Progenitor cell of endocrine pancreas (in vitro differentiated cells): Measurements from ENCODE around the gene ZBTB20. TPM values are rescaled to one million over a fixed set of nuclear protein-coding genes. Genes with fewer than 3 reads are reported as not detected.

Experiments used
- DNase-seq: peaks from one replicate; pipeline ENCODE4 v3.0.0; 2021; ENCODE audit warnings: low spot score; ENCODE audit not compliant: unreplicated experiment
- H3K27ac Mint-ChIP-seq: 2 replicates; pipeline ENCODE4 v1.8.0; 2021; ENCODE audit warnings: mild to moderate bottlenecking, moderate library complexity, mixed read lengths
- H3K27me3 Mint-ChIP-seq: 2 replicates; pipeline ENCODE4 v1.8.0; 2021; ENCODE audit warnings: mixed read lengths
- H3K36me3 Mint-ChIP-seq: 2 replicates; pipeline ENCODE4 v1.8.0; 2022; ENCODE audit warnings: mixed read lengths; ENCODE audit not compliant: insufficient read depth
- H3K4me1 Mint-ChIP-seq: 2 replicates; pipeline ENCODE4 v1.8.0; 2021; ENCODE audit warnings: low read depth, mixed read lengths
- H3K4me3 Mint-ChIP-seq: 2 replicates; pipeline ENCODE4 v1.8.0; 2021; ENCODE audit warnings: low read depth, mild to moderate bottlenecking, moderate library complexity, mixed read lengths
- H3K9me3 Mint-ChIP-seq: 2 replicates; pipeline ENCODE4 v1.8.0; 2021; ENCODE audit warnings: low read depth, mixed read lengths
- CTCF ChIP-seq: fragments of 200-600 bp; sonication (generic); IDR thresholded peaks from one replicate; pipeline ENCODE4 v1.5.0; 2021; ENCODE audit warnings: antibody characterized with exemption, mild to moderate bottlenecking; ENCODE audit not compliant: unreplicated experiment
- total RNA-seq: library from RNA; stranded (reverse); gene quantifications from 2 replicates; pipeline ENCODE4 v1.2.1, GENCODE V29; 2021

The ZBTB20 gene
- total RNA-seq, 1 donor from 2014 or later: 27.3 TPM

DNA sequence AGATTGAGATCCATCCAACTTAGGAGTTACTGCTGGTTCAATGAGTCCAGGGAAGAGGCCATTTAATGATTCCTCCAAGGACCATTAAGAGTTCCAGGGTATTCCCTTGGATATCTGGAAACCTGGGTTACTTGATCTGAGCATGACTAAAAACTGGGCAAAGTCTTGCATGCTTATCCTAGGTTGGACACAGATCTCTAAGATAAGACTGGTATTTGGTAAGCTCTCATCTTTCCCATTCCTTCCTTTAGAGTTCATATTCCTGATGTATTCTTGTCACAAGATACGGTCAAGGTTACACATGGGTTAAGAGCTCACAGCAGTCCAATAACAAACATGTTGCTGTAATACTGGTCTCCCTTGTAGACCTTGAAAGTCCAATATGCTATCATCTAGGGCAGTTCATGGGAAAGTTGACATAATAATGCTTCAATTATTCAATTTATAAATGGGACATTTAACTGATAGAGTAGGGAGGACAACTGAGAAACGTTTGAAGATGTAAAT lies 551.5 kb downstream of the ZBTB20 start:
- DNase-seq: no peak
- H3K27ac Mint-ChIP-seq: no peak overlapping the region
- peaks cover 2% of the 10 kb centered on the region for H3K4me1 Mint-ChIP-seq
- no peak overlapping the region for H3K4me3 Mint-ChIP-seq
- no peaks in the 10 kb centered on the region for H3K36me3 Mint-ChIP-seq
- TF ChIP-seq CTCF: no peak
- no peaks in the 10 kb centered on the region for H3K27me3 Mint-ChIP-seq
- no peaks in the 10 kb centered on the region for H3K9me3 Mint-ChIP-seq

- no peak overlapping the region for H3K4me3 Mint-ChIP-seq
- H3K27ac Mint-ChIP-seq: no peak overlapping the region
- no peaks in the 10 kb centered on the region for H3K9me3 Mint-ChIP-seq
- no peak for TF ChIP-seq CTCF
- no peaks in the 10 kb centered on the region for H3K27me3 Mint-ChIP-seq
- no peaks in the 10 kb centered on the region for H3K36me3 Mint-ChIP-seq
- DNase-seq: no peak
- H3K4me1 Mint-ChIP-seq: no peaks in the 10 kb centered on the region
Observed at GRCh38 chr3:114590309-114591047, 556.6 kb downstream of the ZBTB20 start.

DNA sequence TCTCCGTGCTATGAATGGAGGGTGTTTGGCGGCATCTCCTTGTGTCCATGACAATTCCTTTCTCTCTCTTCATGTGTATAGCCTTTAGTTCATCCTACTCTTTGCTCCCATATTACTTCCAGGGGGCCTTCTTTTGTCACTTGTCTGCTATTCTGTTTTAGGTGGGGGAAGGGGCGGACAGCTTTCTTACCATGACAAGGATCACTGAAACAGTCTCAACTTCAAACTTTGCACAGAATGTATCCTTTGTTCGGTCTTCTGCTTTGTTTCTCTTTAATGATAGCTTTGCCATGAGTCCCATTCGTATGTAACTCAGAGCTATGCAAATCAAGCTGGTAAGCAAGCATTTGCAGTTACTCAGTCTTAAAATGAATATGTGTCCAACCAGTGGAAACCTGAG lies 559.1 kb downstream of the ZBTB20 start:
- no peak overlapping the region for H3K27ac Mint-ChIP-seq

GRCh38 chr3:114586119-114586518 lies 561.0 kb downstream of the ZBTB20 start:
- no peak for DNase-seq
- Mint-ChIP-seq H3K4me3 (no peak overlapping the region), H3K27ac (no peak overlapping the region), H3K27me3 (no peaks in the 10 kb centered on the region), H3K36me3 (no peaks in the 10 kb centered on the region), H3K4me1 (no peaks in the 10 kb centered on the region), H3K9me3 (no peaks in the 10 kb centered on the region)
- TF ChIP-seq CTCF: no peak

More for the DNA sequence above, 559.1 kb downstream of the ZBTB20 start:
- Mint-ChIP-seq H3K4me3 (no peak overlapping the region), H3K9me3 (no peaks in the 10 kb centered on the region), H3K27me3 (no peaks in the 10 kb centered on the region), H3K4me1 (no peaks in the 10 kb centered on the region), H3K36me3 (no peaks in the 10 kb centered on the region)
- TF ChIP-seq CTCF: no peak
- no peak for DNase-seq

DNA sequence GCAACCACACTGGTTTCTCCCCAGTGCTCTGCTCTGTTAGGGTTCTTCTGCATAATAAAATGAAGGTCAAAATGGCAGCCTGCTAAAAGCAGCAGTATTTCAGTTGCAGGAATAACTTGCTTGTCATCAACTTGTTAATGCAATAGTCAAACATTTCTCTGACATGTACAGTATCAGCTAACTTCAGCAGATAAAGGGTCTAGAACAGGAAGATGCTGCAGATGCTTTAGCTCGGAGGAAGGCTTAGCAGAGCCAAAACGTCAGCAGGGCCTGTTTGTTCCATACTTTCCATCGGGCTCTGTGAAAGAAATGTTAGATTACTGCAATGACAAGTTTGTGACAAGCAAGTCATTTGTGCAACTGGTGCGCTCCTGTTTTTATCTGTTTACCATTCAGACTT lies 561.4 kb downstream of the ZBTB20 start:
- no peaks in the 10 kb centered on the region for H3K36me3 Mint-ChIP-seq
- H3K27me3 Mint-ChIP-seq: no peaks in the 10 kb centered on the region
- no peaks in the 10 kb centered on the region for H3K9me3 Mint-ChIP-seq
- no peaks in the 10 kb centered on the region for H3K4me1 Mint-ChIP-seq
- no peak overlapping the region for H3K27ac Mint-ChIP-seq
- no peak for TF ChIP-seq CTCF
- DNase-seq: no peak
- H3K4me3 Mint-ChIP-seq: no peak overlapping the region
